GM12864 (cell line): Measurements from ENCODE around the gene LRRC23.
"Not testable (repeated sequence)": the region's sequence is repeated elsewhere in the genome, so short reads cannot be mapped to it uniquely, and the experiment has no call there.

Experiments used
- DNase-seq: peaks from one replicate; pipeline ENCODE4 v3.0.0-alpha.2; 2011; ENCODE audit warnings: low read depth
- H3K4me3 ChIP-seq: 2 replicates; pipeline ENCODE4 v1.5.1; 2011; ENCODE audit warnings: mild to moderate bottlenecking, low read depth, low read length, control low read depth
- TF ChIP-seq, protein P1 (sequence below): IDR thresholded peaks from 2 replicates; pipeline ENCODE4 v1.5.1; 2011; ENCODE audit warnings: low read depth, mild to moderate bottlenecking, moderate library complexity, low read length, control low read depth, inconsistent platforms; ENCODE audit errors: missing control alignments

LRRC23 gene

DNA sequence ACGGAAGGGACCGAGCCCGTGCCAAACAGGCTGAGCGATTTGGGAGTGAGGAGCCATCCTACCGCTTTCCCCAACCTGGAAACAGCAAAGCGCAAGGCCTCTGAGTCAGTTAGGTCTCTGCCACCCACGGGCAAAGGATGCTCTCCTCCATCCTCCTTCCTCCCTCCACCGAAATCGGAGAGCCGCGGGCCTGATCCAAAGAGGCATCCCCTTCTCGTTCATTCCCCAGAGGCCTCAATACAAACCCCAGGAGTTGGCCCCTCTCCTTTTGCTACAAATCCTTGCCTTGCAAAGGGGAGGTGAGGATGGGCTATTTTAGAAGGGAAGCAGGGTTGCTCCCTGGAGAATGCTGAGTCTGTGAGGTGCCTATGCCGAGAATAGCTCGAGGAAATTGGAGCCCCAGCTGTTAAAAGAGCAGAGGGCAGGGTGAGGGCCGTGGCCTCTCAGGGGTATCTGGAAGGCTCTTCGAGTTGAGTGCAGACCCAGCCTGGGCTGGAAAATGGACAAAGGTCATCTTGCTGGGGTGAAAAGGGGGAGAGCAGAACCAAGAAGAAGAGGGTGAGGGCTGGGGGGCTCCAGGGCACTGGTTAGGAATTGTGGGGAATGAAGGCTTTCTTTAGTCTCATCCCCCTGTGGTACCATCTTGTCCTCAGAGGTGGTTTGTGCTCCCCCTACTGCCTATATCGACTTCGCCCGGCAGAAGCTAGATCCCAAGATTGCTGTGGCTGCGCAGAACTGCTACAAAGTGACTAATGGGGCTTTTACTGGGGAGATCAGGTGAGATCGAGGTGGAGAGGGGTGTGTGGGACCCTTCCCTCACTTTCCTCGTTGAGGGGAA, 36.2 kb upstream of the LRRC23 start:
- TF ChIP-seq, protein P1, sequence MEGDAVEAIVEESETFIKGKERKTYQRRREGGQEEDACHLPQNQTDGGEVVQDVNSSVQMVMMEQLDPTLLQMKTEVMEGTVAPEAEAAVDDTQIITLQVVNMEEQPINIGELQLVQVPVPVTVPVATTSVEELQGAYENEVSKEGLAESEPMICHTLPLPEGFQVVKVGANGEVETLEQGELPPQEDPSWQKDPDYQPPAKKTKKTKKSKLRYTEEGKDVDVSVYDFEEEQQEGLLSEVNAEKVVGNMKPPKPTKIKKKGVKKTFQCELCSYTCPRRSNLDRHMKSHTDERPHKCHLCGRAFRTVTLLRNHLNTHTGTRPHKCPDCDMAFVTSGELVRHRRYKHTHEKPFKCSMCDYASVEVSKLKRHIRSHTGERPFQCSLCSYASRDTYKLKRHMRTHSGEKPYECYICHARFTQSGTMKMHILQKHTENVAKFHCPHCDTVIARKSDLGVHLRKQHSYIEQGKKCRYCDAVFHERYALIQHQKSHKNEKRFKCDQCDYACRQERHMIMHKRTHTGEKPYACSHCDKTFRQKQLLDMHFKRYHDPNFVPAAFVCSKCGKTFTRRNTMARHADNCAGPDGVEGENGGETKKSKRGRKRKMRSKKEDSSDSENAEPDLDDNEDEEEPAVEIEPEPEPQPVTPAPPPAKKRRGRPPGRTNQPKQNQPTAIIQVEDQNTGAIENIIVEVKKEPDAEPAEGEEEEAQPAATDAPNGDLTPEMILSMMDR = peak; percentile 34
- no peak for DNase-seq
- H3K4me3 ChIP-seq = peak overlapping the region; percentile 74

- DNase-seq = no peak
- peak overlapping the region; percentile 74 for H3K4me3 ChIP-seq
- TF ChIP-seq, protein P1 = peak; percentile 95
Measured at GRCh38 chr12:6869049-6870021, 35.3 kb upstream of the LRRC23 start.

GRCh38 chr12:6870304-6870703, 34.3 kb upstream of the LRRC23 start:
- DNase-seq, H3K4me3 ChIP-seq: not testable (repeated sequence)

GRCh38 chr12:6871052-6871957, 33.3 kb upstream of the LRRC23 start:
- TF ChIP-seq, protein P1 = no peak
- peak overlapping the region; percentile 72; the same call in 1 of the 2 replicates for H3K4me3 ChIP-seq
- no peak for DNase-seq

DNA sequence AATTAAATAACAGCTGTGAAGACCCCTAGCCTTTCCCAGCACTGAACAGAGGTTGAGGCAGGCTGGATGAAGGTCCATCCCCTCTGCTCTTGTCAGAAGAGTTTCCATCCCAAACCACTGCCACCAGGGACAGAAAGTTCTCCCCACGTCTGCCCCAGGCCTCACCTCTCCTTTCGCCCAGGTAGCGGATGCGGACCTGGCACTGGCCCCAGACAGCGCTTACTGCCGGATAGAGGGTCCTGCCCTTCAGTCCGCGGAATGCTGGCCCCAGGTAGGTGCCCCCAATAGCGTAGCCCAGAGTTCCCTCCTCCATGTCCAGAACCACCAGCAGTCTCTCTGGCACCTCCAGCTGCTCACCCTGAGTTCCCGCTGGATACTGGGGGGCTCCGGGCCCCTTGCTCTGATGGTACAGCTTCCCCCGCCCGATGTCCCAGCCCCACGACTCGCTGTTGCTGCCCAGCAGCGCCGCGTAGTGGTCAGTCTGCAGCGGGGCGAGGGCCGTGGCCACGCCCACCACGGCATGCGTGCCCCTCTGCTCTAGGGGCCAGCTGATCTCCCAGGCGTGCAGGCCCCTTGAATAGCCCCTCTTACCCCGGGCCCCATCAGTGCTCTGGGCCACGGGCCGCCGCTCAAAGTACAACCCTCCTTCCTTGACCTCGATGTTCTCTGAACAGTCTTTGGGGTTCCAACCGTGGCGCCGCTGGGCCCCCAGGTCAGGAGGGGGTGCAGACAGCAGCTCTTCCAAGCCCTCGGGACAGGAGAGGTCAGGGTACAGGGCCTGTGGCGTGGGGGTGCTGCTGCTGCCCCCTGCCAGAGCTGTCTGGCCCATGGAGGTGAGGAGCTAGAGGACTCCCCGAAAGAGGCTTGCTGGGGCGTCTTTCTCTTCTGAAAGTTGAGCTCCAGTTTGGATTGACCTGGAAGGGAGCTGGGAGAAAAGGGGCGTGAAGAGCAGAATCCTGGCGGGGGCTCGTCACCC, 32.3 kb upstream of the LRRC23 start:
- TF ChIP-seq, protein P1 = peak; percentile 96
- DNase-seq = no peak
- H3K4me3 ChIP-seq = peak overlapping the region; percentile 72
